A673 (cell line): ENCODE data around the gene METTL26. TPM values are rescaled to one million over a fixed set of nuclear protein-coding genes. Genes with fewer than 3 reads are reported as not detected.

Experiments used
- BruUV-seq: library from RNA; stranded (reverse); fragments of 400-500 nt; replicated peaks from 2 replicates; lab custom pipeline; 2021; lab: Mats Ljungman, UMichigan
- CTCF ChIA-PET: fragments of 300-600 bp; sonication (Branson Sonifier 250); formaldehyde crosslinking; loops from one replicate; lab custom pipeline; 2022; ENCODE audit warnings: antibody characterized with exemption; lab: Charles Lee
- POLR2A ChIA-PET: fragments of 300-600 bp; sonication (Branson Sonifier 250); formaldehyde crosslinking; loops from one replicate; lab custom pipeline; 2022; ENCODE audit warnings: antibody characterized with exemption; ENCODE audit not compliant: low non-redundant PET; lab: Charles Lee
- DNase-seq: peaks from one replicate; pipeline ENCODE4 v3.0.0-alpha.2; 2015; ENCODE audit warnings: low spot score
- H3K27ac ChIP-seq: fragments of 200-600 bp; sonication (generic); 2 replicates; pipeline ENCODE4 v1.5.1; 2016; ENCODE audit warnings: mixed run types, low read depth, mild to moderate bottlenecking, mixed read lengths, antibody characterized with exemption, low read length; ENCODE audit not compliant: poor library complexity, severe bottlenecking
- H3K27me3 ChIP-seq: fragments of 200-600 bp; sonication (generic); replicated peaks from 2 replicates; pipeline ENCODE4 v1.6.1; 2017; ENCODE audit warnings: mixed run types, low read depth, mild to moderate bottlenecking, mixed read lengths, antibody characterized with exemption, low read length; ENCODE audit not compliant: insufficient read depth, poor library complexity
- H3K36me3 ChIP-seq: fragments of 200-600 bp; sonication (generic); 2 replicates; pipeline ENCODE4 v1.6.1; 2016; ENCODE audit warnings: mixed run types, mild to moderate bottlenecking, mixed read lengths, antibody characterized with exemption, low read length; ENCODE audit not compliant: insufficient read depth, poor library complexity, severe bottlenecking
- H3K4me1 ChIP-seq: fragments of 200-600 bp; sonication (generic); 2 replicates; pipeline ENCODE4 v1.6.1; 2017; ENCODE audit warnings: mixed run types, mild to moderate bottlenecking, mixed read lengths, antibody characterized with exemption, low read length; ENCODE audit not compliant: insufficient read depth, poor library complexity, severe bottlenecking
- H3K4me3 ChIP-seq: fragments of 200-600 bp; sonication (generic); 2 replicates; pipeline ENCODE4 v1.5.1; 2016; ENCODE audit warnings: low read depth, mixed run types, mild to moderate bottlenecking, mixed read lengths, low read length; ENCODE audit not compliant: poor library complexity, severe bottlenecking
- H3K9me3 ChIP-seq: fragments of 200-600 bp; sonication (generic); 2 replicates; pipeline ENCODE4 v1.6.1; 2016; ENCODE audit warnings: mixed run types, low read depth, mild to moderate bottlenecking, mixed read lengths, antibody characterized with exemption, low read length; ENCODE audit not compliant: poor library complexity, severe bottlenecking
- CTCF ChIP-seq: fragments of 300-800, 200-600 bp; sonication (generic); conservative IDR thresholded peaks from 2 replicates; pipeline ENCODE4 v1.5.1; 2017; ENCODE audit warnings: low read depth, mild to moderate bottlenecking, antibody characterized with exemption, low read length, moderate library complexity, mixed read lengths
- EZH2 ChIP-seq: fragments of 200-600 bp; sonication (generic); IDR thresholded peaks from 2 replicates; pipeline ENCODE4 v1.6.1; 2017; ENCODE audit warnings: borderline replicate concordance, low read depth, mild to moderate bottlenecking, mixed read lengths, antibody characterized with exemption, low read length; ENCODE audit not compliant: poor library complexity, severe bottlenecking
- intact Hi-C: fragments of 100-400 bp; cut with micrococcal nuclease; formaldehyde crosslinking; loops from one replicate; pipeline ENCODE4 v1.10.0; 2022; ENCODE audit not compliant: unreplicated experiment
- total RNA-seq: library from RNA; stranded (reverse); gene quantifications from 2 replicates; pipeline ENCODE4 v1.2.3, GENCODE V29; 2021

Gene METTL26
- total RNA-seq, 1 experiment from 2014 or later = 138 TPM

GRCh38 chr16:668519-669171 lies 32.5 kb upstream of the METTL26 start:
- no TSS peak for BruUV-seq
- no peaks in the 10 kb centered on the region for H3K27me3 ChIP-seq
- no peaks in the 10 kb centered on the region for H3K9me3 ChIP-seq
- DNase-seq = no peak
- peak overlapping the region; percentile 99 for H3K4me3 ChIP-seq
- intact Hi-C loops = no loop called here
- ChIA-PET CTCF (no interaction called here), POLR2A (interaction anchor here (0.6 kb wide), 1 partner anchor 18 kb away, joined by 3 read pairs; no protein-coding TSS in a partner anchor)
- H3K4me1 ChIP-seq = peaks cover 3% of the 10 kb centered on the region
- TF ChIP-seq CTCF (no peak), EZH2 (no peak)
- H3K36me3 ChIP-seq = peaks cover 42% of the 10 kb centered on the region
- peak overlapping the region; percentile 94 for H3K27ac ChIP-seq

- intact Hi-C loops = no loop called here
- Histone ChIP-seq H3K27me3 (no peaks in the 10 kb centered on the region), H3K36me3 (peaks cover 35% of the 10 kb centered on the region), H3K4me3 (peak within 1 kb of the TSS; percentile 99), H3K27ac (peak within 1 kb of the TSS; percentile 94), H3K9me3 (no peaks in the 10 kb centered on the region), H3K4me1 (peaks cover 3% of the 10 kb centered on the region)
- POLR2A ChIA-PET = no interaction called here
- DNase-seq = peak; percentile 96
- CTCF ChIA-PET = no interaction called here
- BruUV-seq = no TSS peak
- TF ChIP-seq CTCF (peak; percentile 76), EZH2 (no peak)
Measured at GRCh38 chr16:667780-668518, 31.8 kb upstream of the METTL26 start, which contains the start of gene RHOT2. RHOT2 (plus strand) TSS chr16:668132; CDS start chr16:668200, 68 bp downstream.

GRCh38 chr16:667113-667779 lies 31.1 kb upstream of the METTL26 start:
- intact Hi-C loops = no loop called here
- peak overlapping the region; percentile 94 for H3K27ac ChIP-seq

More at GRCh38 chr16:667113-667779, 31.1 kb upstream of the METTL26 start:
- POLR2A ChIA-PET = no interaction called here
- Histone ChIP-seq H3K4me1 (peaks cover 3% of the 10 kb centered on the region), H3K4me3 (no peak overlapping the region), H3K36me3 (peaks cover 31% of the 10 kb centered on the region), H3K9me3 (no peaks in the 10 kb centered on the region), H3K27me3 (no peaks in the 10 kb centered on the region)
- TF ChIP-seq EZH2 = no peak
- no peak for TF ChIP-seq CTCF
- DNase-seq = no peak
- CTCF ChIA-PET = no interaction called here
- BruUV-seq = no TSS peak
